COLO668 (cell line): ENCODE measurements around the gene CXCR2.
"Not testable (repeated sequence)": the region's sequence is repeated elsewhere in the genome, so short reads cannot be mapped to it uniquely, and the experiment has no call there.

Source experiments
- DNase-seq: peaks from one replicate; lab custom pipeline; 2025; ENCODE audit not compliant: unreplicated experiment; lab: John Stamatoyannopoulos, UW

The CXCR2 gene

DNA sequence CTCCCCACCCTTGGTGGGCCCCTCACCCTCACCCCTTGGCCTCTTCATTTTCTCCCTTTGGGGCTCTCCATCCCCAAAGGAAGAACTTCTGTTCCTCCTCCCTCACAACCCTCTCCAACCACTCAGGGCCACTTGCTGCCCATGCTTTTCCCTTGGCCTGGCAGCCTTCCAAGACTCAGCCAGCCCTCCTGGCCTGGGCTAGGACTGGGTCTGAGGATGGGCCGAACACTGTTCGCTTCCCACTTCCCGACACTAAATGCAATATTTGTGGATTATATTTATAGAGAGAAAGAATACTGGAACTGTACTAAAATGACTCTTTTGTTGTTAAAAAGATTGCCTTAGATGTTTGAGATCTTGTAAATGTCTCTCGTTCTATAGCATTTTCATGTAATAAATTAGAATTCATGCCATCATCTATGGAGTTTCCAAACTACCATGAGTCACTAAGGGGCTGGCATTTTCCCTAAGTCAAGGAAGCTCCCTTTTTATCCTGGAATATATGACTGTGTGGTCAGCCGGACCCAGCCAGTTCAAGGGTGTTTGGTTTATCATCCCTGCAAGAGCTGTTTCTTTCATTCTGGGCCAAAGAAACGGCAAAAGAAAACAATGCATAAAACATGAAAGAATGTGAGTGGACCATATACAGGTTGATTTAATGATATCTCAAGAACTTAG, 3.8 kb downstream of the CXCR2 start:
- DNase-seq: peak; percentile 6

DNA sequence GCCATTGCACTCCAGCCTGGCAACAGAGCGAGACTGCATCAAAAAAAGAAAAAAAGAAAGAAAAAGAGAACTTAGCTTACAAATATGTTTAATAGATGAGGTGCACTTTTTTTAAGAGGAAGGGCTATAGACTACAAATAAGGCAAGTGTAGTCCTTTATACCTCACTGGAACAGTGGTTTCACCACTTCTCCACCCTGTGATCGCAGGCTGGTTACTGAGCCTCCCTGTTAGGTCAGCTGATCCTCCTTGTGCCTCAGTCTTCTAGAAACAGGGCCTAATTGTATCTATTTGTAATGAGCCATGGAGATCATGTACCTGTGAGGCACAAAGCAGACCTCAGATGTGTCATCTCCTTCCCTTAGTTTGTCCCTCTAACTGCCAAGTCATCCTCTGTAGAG, 4.5 kb downstream of the CXCR2 start:
- no peak for DNase-seq

DNA sequence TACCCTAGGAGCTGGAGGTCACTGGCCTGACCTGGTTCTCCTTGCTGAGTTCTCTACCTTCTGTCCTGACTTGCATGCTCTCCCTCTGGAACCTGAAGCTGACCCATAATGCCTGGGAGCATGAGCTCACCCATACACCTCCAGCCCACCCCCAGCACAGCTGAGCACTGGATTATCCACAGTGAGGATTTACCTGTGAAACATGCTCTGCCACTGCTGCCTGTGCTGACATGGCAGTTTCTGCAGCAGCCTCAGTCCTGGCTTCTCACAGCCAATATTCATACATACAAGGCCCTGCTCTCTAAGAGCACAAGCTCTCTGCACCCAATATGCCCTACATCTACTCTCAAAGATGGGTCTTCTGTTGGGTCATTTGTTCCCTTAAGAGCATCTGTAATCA, 5.0 kb downstream of the CXCR2 start:
- no peak for DNase-seq

DNA sequence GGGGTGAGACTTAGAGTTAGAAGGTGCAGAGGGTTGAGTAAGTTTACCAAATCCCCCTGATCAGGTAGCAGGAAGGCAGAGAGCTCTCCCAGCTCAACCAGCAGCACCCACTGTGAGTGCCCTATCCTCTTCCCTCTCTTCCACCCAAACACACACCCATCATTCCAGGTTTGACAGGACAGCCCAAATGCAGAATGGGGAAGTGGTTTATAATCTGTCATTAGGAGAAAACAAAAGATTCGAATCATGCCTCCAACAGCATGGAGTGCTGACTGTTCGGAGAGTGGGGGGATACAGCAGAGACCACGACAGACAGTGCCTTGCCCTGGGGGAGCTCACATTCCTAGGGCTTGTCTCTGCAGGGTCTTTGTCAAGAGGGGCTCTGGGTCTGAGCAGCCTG, 11.7 kb downstream of the CXCR2 start:
- DNase-seq: no peak

DNA sequence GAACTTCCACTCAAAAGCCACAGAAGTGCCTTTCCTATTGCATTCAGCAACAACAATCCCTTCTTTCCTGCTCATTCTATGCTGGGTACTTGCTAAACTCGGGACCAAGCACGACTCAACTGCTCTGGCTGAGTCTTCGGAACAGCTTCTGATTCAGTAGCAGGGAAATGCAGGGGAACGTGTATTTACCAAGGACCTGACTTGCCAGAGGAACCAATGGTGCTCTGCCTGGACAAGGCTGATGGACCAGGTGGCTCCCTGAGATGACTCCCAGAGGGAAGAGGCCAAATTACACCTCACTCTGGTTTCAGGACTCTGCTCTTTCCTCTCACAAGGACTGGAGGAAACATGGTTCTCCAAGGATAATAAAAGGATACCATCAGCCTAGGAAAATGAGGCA, 12.2 kb downstream of the CXCR2 start:
- no peak for DNase-seq

DNA sequence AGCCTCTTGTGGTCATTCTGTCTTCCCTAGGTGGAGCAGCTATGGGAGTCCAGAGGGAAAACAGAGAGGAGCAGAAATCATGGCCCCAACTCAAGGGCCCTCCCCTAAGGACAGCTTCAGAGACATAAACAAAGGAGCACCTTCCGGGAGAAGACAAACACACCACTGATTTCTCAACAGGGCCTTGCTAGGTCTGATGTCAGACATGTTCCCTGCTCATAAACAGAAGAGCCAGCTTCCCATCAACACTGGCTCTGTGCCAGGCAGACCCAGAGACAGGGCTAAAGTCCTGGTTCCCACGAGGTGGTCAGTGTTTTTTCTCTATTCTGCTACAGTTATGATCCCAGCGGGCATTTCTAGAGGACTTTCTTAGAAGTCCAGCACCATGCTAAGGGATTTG, 19.3 kb downstream of the CXCR2 start:
- no peak for DNase-seq

DNA sequence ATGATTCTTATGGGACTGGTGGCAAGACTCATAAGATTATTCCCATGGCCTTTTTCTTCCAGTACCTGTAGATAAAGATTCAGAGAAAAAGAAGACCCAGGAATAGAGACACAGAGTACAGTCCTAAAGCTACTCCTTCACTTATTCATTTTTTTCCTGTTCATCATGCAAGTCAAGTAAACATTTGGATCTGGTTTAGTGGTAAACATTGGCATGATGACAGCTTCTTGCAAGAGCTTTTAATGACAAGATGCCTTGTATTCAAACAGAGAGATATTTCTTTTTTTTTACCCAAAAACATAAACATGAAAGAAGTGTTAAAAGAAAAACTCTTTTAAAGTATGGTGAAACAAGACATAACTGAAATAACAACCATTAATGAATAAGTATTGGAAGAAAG, 20.2 kb downstream of the CXCR2 start:
- no peak for DNase-seq

DNA sequence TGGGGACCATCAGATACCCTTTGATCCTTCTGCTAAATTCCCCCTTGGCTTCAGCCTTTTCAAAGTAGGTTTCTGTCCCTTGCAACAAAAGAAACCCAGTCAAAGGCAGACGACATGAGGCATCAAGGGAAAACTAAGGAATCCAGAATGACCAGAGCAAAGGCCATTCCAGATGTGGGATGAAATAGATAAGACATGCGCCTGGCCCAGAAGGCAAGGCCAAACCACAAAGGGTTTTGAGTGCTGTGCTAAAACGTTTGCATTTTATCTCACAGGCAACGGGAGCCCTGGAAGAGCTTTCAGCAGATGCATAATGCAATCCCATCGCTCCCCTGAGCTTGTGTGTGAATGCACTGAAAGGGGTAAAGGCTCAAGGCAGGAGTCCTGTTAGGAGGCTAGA, 23.3 kb downstream of the CXCR2 start:
- no peak for DNase-seq

DNA sequence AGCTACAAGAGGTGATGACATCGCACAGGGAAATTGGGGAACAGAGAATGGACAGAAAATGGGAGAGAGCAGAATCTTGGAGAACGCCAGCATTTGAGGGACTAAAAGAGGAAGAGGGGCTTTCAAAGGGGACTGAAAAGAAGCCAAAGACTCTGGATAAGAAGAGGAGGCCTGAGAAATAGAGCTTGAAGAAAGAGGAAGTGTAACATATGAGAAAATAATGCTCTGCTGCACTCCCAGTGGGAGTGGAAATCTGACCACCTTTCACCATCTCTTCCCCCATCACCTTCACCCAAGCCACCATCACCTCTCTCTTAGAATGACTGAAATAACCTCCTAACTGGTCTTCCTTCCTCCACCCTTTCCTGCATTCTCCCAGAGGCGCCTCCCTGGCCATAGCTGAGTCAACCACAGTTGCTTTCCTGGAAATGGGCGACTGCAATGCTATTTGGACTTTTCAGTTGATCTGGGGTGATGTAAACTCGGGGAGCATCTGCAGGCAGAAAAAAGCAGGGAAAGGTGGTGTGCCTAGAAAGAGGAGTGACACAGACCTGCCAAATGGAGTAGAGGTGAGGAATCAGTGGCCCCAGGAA, 24.1 kb downstream of the CXCR2 start:
- no peak for DNase-seq

DNA sequence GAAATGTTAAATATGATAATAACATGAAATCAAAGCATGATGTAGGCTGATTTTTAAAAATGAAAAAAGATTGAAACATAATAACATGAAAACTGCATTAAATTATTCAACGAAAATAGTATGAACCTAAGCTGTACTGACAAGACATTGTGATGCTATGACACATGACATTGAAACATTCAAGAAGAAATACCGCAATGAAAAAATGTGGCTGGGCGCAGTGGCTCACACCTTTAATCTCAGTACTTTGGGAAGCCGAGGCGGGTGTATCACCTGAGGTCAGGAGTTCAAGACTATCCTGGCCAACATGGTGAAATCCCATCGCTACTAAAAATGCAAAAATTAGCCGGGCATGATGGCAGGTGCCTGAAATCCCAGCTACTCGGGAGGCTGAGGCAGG, 26.3 kb downstream of the CXCR2 start:
- no peak for DNase-seq

DNA sequence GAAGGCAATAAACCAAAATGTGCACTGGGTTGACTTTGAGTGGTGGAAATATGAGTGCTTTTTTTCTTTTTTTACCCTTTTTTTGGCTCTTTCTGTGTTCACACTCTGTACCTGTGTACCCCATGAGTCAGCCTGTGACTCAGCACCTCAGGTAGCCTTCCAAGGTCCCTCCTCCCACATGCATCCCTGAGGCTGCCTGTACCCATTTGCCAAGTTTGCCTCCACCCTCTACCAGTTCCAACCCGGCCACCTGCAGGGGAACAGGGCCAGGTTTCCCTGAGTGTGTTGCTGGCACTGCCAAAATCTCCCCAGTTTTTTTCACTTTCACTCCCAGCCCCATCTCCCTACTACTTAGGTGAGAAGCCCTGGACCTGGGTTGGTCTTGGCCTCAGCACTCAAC, 26.9 kb downstream of the CXCR2 start:
- no peak for DNase-seq

DNA sequence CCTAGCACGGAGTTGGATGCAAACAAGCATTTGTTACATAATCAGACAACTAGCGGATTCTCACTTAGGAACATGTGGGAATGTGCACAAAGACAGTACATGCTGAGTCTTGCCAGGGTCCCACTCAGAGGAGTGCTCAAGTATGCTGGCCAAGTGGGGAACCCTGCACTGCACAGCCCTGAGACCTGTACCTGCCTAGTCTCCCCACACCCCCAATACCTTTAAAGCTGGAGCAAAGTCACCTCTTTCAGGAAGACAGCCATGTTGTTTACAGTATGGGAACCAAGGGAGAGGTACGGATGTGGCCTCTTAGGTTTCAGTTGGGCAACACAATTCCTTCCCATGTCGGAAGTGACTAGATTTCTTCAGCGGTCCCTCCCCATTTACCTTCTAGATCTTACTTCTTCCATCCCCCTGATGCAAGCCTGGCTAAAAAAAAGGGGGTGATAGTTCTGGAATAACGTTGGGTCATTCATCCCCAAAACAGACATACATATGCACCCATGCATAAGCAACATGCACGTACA, 30.2 kb downstream of the CXCR2 start:
- no peak for DNase-seq

DNA sequence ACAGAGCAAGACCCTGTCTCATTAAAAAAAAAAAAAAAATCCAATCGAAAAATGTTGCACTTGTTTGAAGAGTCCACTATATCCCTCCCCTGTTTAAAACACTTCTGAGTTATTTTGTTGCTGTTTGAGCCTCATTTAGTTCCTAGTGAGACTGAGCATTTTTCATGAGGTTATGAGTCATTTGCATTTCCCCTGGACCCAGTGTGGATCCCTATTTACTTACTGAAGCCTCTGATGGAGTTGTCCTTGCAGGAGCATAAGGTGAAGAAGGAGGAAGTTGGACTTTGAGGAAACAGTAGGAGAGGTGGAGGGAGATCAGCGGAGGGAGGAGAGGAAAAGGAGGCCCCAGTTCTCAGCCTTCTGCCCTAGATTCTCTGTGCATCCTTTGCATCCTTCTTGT, 35.8 kb downstream of the CXCR2 start:
- DNase-seq: no peak

DNA sequence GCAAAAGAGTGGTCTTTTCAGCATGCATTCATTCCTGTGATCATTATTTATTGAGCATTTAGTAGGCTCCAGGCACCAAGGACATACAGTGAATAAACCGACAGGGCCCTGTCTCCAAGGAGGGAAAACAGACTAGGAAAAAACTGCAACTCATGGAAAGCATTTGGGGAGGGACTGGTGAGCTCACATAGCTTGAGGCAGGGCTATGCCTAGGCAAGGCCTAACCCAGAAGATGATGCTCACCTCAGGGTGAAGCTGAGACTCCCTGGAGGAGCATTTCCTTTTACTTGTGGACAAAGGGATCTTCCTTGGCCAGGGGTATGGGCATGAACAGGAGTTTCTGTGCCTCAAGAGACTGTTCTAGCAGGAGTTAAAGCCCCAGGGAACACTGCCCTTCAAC, 37.0 kb downstream of the CXCR2 start:
- no peak for DNase-seq

DNA sequence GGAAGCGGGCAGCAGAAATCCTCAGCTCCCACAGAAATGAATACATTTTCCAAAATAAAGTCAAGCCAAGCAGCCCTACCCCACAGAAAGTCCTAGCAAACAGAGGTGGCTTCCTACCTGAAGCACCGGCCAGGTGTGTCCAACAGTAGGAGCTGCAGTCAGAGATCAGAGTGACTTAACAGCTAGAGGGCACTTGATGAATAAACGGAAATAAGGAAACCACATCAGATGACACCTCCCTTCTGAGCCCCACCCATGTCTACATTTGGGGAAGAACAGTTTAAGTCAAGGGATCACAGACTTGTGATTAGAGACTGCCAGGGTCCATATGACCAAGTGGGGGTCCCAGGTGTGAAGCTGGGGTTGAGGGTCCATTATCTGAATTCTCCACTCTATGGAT, 41.0 kb downstream of the CXCR2 start, which contains the start of gene CXCR1:
Gene CXCR1, minus strand, starts transcription at position 172 of the 400 bp plus-strand sequence. CDS start 1,751 bp downstream, outside the sequence.
- DNase-seq: no peak

DNA sequence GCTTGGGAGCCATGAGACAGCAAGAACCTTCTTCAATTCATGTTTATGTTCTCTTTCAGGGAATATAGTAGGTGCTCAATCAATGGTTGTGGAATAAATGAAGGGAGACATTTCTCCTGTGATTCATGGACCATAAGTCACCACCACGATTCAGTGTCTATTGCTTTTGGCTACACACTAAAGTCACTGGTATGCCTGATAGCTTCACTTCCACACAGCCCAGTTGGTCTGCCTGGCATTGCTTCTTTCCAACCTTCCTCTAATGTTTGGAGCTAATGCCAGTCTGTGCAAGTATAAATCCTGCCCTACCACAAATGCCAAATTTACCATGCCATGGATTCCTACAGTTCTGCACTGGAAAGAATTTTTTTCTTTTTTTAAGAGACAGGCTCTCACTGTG, 42.2 kb downstream of the CXCR2 start:
- no peak for DNase-seq

DNA sequence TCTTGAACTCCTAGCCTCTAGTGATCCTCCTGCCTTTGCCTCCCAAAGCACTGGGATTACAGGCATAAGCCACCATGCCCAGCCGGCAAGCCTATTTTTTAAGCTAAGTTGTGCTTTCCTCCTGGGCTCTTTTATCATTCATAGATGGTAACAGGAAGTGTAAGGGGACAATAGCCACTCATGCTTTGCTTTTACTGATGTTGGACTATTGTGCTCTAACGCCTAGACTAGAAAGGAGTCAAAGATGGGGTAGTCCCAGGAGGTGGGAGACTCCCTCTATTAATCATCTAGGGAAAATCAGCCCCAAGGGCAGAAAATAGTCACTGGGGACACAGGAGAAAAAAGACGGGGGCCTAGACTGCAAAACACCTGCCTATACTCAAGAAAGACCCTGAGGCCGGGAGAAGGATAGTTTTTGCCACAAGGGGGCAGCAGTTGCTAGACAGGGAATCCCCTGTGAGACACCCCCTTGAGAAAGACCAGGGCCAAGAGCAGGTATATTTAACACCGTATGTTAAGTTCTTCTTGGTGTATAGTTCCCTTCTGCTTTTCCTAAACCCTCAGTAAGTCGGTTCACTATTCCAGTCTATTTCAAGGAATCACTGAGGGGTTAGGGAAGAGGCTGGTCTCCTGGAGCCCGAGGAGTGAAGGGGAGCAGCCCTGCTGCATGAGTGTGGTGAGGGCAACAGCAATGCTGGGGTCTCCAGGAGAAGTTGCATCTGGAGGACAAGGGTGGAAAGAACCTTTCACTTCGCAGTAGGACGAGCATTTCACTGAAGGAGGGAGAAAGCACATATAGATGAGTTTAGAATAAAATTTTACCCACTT, 43.0 kb downstream of the CXCR2 start:
- peak; percentile 54 for DNase-seq

DNA sequence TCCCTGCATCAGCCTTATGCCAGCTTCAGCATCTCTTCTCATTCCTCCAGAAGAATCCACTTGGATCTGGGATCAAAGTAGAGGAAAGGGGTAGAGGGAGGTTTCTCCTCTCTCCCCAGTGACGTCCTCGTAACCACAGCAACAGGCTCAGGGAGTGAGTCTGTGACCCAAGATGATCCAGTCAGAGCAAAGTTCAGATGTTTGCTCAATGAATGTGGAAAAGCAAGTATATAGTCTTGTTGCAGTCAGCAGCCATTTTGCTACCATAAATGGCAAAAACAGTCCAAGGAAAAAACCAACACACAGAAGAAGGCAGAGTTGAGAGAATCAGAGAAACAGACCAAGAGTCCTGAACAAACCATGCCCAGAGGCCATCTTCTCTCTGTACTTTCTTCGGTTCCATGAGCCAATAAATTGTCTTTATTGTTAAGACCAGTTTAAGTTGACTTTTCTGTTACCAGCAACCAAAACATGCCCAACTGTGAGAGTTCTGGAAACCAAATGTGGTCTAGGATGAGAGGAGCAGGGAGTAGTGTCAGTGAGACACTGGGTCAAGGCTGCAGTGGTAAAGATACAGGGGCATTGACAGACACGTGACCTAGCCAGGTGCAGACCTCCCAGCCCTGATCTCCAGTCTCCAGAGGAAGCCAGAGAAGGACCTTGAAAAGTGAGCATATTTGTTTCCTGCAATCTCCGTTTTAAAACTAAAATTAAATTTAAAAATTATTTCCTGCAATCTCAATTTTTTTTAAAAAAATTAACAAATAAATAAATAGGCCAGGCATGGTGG, 44.1 kb downstream of the CXCR2 start:
- no peak for DNase-seq

DNA sequence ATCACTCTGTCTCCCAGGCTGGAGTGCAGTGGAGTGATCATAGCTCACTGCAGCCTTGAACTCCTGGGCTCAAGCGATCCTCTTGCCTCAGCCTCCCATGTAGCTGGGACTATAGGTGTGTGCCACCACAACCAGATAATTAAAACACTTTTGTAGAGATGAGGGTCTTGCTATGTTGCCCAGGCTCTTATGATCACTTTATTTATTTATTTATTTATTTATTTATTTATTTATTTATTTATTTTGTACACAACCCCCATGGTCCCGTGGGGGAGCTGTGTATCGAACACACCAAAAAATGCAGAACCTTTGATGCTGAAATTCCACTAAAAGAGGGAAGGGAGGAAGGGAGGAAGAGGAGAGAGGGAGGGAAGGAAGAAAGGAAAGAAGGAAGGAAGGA, 45.9 kb downstream of the CXCR2 start:
- DNase-seq: not testable (repeated sequence)

DNA sequence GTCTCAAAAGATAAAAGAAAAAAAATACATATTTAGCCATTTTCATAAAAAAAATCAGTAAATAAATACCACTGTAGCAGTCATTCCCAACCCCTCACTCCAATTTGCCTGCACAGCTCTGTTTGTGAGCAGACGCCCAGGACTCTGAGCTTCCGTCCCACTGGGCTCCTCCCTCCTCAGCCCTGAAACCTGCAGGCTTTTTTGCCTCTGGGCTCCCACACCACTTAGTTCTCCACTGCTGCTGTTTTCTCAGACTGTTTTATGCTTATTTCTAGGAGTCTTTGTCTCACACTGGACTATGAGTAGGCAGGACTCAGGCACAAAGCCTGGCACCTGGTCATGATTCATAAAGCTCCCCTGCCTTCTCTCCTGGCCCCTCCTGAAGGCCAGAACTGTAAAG, 47.0 kb downstream of the CXCR2 start:
- no peak for DNase-seq

DNA sequence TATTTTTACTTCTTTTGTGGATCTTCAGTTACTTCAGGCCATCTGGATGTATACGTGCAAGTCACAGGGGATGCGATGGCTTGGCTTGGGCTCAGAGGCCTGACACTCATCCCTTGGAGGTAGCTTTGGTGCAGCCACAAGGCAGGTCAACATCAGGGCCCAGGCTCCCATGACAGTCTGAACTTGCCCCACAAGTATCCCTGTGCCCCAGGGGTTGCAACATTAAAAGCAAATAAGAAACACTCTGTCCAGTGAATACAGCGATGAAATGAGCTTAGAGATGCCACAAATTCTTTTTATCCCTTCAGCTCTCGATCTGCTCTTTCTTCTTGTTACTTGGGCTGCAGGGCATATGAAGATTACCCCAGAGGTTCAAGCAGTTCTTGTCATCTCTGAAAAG, 54.0 kb downstream of the CXCR2 start:
- no peak for DNase-seq
